ENCODE measurements around the gene DMKN.
A peak's percentile ranks its signal among the peaks of the same experiment; 100 is the strongest.

DMKN gene

GRCh38 chr19:35549174-35549788 lies 35.8 kb upstream of the DMKN start:
- peak; percentile 61 for DNase-seq

DNA sequence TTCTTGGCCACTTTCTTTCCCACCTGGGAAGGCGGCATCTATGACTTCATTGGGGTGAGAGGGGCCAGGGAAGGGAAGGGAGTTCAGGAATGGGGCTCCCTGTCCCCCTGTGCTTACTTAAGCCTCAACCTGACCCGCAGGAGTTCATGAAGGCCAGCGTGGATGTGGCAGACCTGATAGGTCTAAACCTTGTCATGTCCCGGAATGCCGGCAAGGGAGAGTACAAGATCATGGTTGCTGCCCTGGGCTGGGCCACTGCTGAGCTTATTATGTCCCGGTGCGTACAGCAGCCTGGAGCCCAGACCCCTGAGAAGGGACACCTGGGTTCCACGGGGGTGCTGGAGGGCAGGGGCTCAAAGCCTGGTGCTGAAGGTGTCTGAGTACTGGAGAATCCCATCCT lies 33.1 kb upstream of the DMKN start:
- DNase-seq, result no peak

GRCh38 chr19:35545855-35546381 lies 32.5 kb upstream of the DMKN start:
- DNase-seq, result peak; percentile 5

- peak; percentile 74 for DNase-seq
Observed at GRCh38 chr19:35545001-35545854, 31.8 kb upstream of the DMKN start, which contains the start of gene TMEM147. TSS of gene TMEM147 (plus strand) at chr19:35545626. CDS start at chr19:35545740, 114 bp downstream.

- no peak for DNase-seq
Observed at GRCh38 chr19:35544110-35544802, 30.8 kb upstream of the DMKN start.

- DNase-seq, result no peak
Observed at GRCh38 chr19:35543280-35544109, 30.0 kb upstream of the DMKN start.

- no peak for DNase-seq
Observed at GRCh38 chr19:35542209-35542608, 28.8 kb upstream of the DMKN start.

DNA sequence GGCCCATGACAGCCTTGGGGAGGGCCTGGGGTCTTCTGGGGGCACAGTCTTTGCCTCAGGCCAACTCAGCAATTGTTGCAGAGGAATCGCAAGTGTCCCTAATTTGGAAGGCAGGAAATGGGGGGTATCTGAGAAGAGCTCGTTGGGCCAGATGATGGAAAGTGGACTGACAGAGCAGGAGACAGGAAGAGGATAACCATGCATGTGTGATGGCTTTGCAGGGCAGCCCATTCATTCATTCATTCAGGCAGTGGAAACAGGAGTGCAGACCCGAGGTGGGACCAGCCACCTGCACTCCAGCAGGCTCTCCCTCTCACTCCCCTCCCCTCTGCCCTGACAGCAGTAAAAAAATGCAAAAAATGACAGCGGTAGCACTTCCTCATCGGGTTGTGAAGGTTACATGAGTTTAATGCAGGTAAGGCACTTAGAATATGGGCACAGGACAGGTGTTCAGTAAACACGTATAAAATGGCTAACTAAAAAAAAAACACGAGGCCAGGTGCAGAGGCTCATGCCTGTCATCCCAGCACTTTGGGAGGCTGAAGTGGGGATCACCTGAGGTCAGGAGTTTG lies 27.0 kb upstream of the DMKN start:
- DNase-seq, result no peak

DNA sequence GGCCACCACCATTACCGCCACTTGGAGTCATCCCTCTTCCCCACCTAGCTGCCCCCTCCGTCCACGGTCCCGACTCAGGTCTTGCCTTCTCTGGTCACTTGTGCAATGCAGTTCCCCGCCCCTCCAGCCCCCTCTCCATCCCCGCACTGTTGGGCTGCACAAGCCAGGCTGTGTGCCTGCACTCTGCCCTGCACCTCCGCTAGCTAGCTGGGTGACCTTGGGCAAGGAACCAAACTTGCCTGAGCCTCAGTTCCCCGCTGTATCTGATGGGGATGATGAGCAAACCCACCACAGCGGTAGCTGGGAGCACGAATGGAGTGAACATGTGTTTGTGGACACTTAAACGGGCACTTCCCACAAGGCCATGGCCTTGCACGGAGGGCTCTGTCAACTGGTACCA lies 26.4 kb upstream of the DMKN start:
- no peak for DNase-seq

GRCh38 chr19:35539314-35539713 lies 25.9 kb upstream of the DMKN start:
- DNase-seq, result no peak

- DNase-seq, result no peak
Observed at GRCh38 chr19:35534803-35535480, 21.5 kb upstream of the DMKN start.

DNA sequence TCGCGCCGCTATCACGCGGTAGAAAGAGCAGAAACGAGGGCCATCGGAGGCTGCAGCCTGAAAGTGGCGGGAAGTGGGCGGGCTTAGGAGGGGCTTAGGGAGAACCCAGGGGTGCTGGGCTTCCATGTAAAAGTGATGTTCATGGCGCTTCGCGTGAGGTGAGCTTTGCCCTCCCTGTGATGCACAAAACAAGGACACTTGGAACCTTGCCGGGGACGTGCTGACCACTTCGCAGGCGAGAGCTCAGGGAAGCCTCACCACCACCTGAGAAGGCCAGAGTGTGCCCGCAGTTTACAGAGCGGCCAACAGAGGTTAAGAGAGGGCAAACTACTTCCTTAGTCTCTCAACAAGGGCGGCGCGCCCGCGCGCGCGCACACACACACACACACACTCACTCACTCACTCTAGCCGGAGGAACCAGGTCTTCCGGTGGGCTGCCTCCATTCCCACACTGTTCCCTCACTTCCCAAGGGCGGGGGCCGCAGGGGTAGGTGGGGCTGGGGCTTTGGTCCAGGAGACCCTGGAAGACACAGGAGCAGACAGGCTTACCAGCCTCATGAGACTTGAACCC lies 20.5 kb upstream of the DMKN start:
- DNase-seq, result no peak

DNA sequence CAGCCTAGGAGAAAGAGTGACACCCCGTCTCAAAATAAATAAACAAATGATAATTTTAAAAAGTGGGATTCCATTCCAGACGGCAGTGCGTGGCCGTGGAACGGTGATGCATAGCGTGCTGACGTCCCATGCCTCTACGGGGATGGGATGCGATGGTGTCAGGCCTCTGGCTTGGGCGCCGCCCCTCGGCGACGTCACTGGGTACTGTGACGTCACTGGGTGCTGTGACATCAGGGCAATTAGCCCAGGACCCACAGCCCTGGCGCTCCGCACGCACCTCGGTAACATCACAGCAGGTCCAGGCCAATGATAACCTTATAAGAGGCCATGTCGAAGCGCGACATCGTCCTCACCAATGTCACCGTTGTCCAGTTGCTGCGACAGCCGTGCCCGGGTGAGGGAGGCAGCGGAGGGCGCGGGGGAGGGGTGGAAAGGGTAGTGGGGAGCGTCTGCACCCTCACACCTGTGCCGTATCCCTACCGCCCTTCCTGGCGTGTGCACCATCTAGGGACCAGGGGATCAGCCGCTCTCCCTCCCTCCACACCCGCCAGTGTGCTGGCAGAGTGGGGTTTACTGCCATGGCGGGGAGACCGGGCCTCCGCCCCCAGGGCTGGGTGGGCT lies 19.9 kb upstream of the DMKN start, which contains the start of gene GAPDHS:
GAPDHS (plus strand) TSS at position 256 of the 621 bp plus-strand sequence; CDS start at position 328, 72 bp downstream.
- no peak for DNase-seq

GRCh38 chr19:35531291-35531690 lies 17.8 kb upstream of the DMKN start:
- DNase-seq, result no peak

- no peak for DNase-seq
Observed at GRCh38 chr19:35529241-35530218, 16.1 kb upstream of the DMKN start.

- DNase-seq, result no peak
Observed at GRCh38 chr19:35528218-35529038, 15.0 kb upstream of the DMKN start, which contains the start of gene SBSN. TSS of gene SBSN (minus strand) at chr19:35528311. CDS start at chr19:35528281, 30 bp downstream.

- no peak for DNase-seq
Observed at GRCh38 chr19:35525873-35526272, 12.4 kb upstream of the DMKN start.

DNA sequence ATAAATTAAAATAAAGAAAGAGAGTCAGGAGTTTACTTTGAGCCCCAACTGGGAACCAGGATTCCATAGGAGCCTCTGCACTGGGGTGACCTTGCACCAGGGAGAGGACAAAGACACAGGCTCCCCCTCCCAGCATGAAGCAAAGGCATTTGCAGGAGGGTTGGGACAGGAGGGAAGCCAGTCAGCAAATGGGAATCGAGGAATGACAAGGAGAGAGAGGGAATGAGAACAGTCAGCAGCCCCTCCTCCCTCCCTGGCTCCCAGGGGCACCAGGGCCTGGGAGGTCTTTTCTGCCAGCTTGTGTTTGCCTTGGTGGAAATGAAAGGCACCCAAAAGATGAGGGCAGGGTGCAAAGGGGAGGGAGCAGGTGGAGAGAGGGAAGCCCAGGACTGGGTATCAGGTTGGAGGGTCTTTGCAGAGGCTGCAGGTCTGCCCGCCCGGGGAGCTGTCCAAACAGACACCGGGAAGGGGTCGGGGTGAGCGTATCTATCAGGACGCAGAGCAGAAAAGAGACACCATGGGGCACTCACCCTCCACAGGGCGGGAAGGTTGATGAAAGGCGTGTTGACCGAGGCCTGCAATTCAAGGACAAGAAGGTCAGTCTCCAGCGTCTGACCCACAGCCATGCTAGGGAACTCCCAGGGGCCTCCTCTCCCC lies 10.9 kb upstream of the DMKN start:
- DNase-seq, result no peak

All from COR-L47 (cell line).